K562 (cell line): ENCODE results near the gene RNF145. TPM values are rescaled to one million over a fixed set of nuclear protein-coding genes. Genes with fewer than 3 reads are reported as not detected.

Source experiments
- ATAC-seq: fragments of 200-7000 bp; cut with Tn5 transposase; 3 replicates; pipeline ENCODE4 v1.9.1; 2020; ENCODE audit warnings: moderate library complexity
- BruUV-seq: library from RNA; stranded (reverse); fragments of 400-500 nt; replicated peaks from 2 replicates; lab custom pipeline; 2021; lab: Mats Ljungman, UMichigan
- CTCF ChIA-PET: fragments of 300-600 bp; formaldehyde crosslinking; extraction: SDS; loops from one replicate; lab custom pipeline; 2021; ENCODE audit warnings: low intra/inter-chr PET ratio; lab: Yijun Ruan, JAX
- POLR2A ChIA-PET: fragments of 300-600, 350-650 bp; sonication (Branson Sonifier 250); formaldehyde crosslinking; extraction: SDS; loops from one replicate; lab custom pipeline; 2021; ENCODE audit warnings: antibody characterized with exemption, inconsistent platforms; lab: Yijun Ruan, JAX
- DNase-seq, 4 experiments: peaks; one replicate each; pipeline versions ENCODE4 v3.0.0 to v3.0.0-alpha.2; 2011 to 2018; ENCODE audit warnings: low spot score in 3 of 4, mixed read lengths in 3 of 4; ENCODE audit errors: extremely low read depth in 1 of 4
- FAIRE-seq: peaks from 2 replicates; lab custom pipeline; 2011; peaks lifted over from hg19 to GRCh38; lab: Jason Lieb, UNC
- H2AFZ ChIP-seq: 2 replicates; pipeline ENCODE4 v1.6.0; 2011; ENCODE audit warnings: low read depth, low read length, control low read depth, inconsistent platforms
- H3K27ac ChIP-seq: fragments of 200-600 bp; 3 replicates; pipeline ENCODE4 v1.8.0; 2011; ENCODE audit warnings: low read depth, mild to moderate bottlenecking, control low read depth, inconsistent platforms, low read length, moderate library complexity, mixed read lengths; ENCODE audit errors: extremely low read depth
- H3K27me3 ChIP-seq, 2 experiments: fragments of 300-600 bp in 1 of 2; 2 replicates in 1 of 2; 3 replicates in 1 of 2; pipeline versions ENCODE4 v1.6.0 to v1.8.0; 2011; ENCODE audit warnings: inconsistent platforms in 2 of 2, low read length in 2 of 2, mild to moderate bottlenecking in 1 of 2, mixed read lengths in 1 of 2, moderate library complexity in 1 of 2; ENCODE audit not compliant: control insufficient read depth in 2 of 2, insufficient read depth in 2 of 2
- H3K36me3 ChIP-seq: fragments of 300-600 bp; 3 replicates; pipeline ENCODE4 v1.8.0; 2011; ENCODE audit warnings: mild to moderate bottlenecking, low read length, inconsistent platforms; ENCODE audit not compliant: control insufficient read depth, insufficient read depth
- H3K4me1 ChIP-seq, 2 experiments: fragments of 200-600 bp in 1 of 2; replicated peaks in 1 of 2; 2 replicates in 1 of 2; 3 replicates in 1 of 2; pipeline versions ENCODE4 v1.5.1 to v1.8.0; 2011; ENCODE audit warnings: inconsistent platforms in 2 of 2, low read length in 2 of 2, mild to moderate bottlenecking in 1 of 2, mixed read lengths in 1 of 2, moderate library complexity in 1 of 2; ENCODE audit not compliant: control insufficient read depth in 2 of 2, insufficient read depth in 2 of 2
- H3K4me2 ChIP-seq: 2 replicates; pipeline ENCODE4 v1.6.1; 2011; ENCODE audit warnings: low read length, control low read depth, inconsistent platforms, mixed read lengths; ENCODE audit not compliant: insufficient read depth
- H3K4me3 ChIP-seq: fragments of 200-600 bp; sonication (generic), shearing (Covaris generic); 2 replicates; pipeline ENCODE4 v1.5.1; 2016; ENCODE audit warnings: control low read depth, inconsistent platforms
- H3K79me2 ChIP-seq: fragments of 200-600 bp; 3 replicates; pipeline ENCODE4 v1.8.0; 2011; ENCODE audit warnings: low read length, inconsistent platforms; ENCODE audit not compliant: control insufficient read depth, insufficient read depth
- H3K9ac ChIP-seq, 2 experiments: 2 replicates each; pipeline versions ENCODE4 v1.6.0 to v1.6.1; 2011; ENCODE audit warnings: low read depth in 2 of 2, low read length in 2 of 2, control low read depth in 1 of 2, inconsistent platforms in 1 of 2, mild to moderate bottlenecking in 1 of 2, mixed read lengths in 1 of 2; ENCODE audit not compliant: insufficient read depth in 1 of 2
- H3K9me1 ChIP-seq: one replicate; pipeline ENCODE4 v1.6.0; 2011; ENCODE audit warnings: inconsistent platforms, mild to moderate bottlenecking, low read length, moderate library complexity; ENCODE audit not compliant: control insufficient read depth, insufficient read depth
- H3K9me3 ChIP-seq: replicated peaks from 2 replicates; pipeline ENCODE4 v1.5.1; 2011; ENCODE audit warnings: low read depth, low read length, inconsistent platforms; ENCODE audit not compliant: control insufficient read depth, insufficient read depth
- H4K20me1 ChIP-seq: replicated peaks from 2 replicates; pipeline ENCODE4 v1.6.1; 2011; ENCODE audit warnings: low read length, inconsistent platforms, mixed read lengths; ENCODE audit not compliant: control insufficient read depth, insufficient read depth
- BRD4 ChIP-seq: fragments of 200-600 bp; sonication (generic); IDR thresholded peaks from 2 replicates; pipeline ENCODE4 v1.6.1; 2017; ENCODE audit warnings: inconsistent platforms
- HDAC1 ChIP-seq, 2 experiments: fragments of 450-650 bp; IDR thresholded peaks; 2 replicates each; pipeline ENCODE4 v1.6.1; 2016 to 2017; ENCODE audit warnings: inconsistent platforms in 1 of 2, mild to moderate bottlenecking in 1 of 2, moderate library complexity in 1 of 2
- HDAC2 ChIP-seq: fragments of 450-650 bp; IDR thresholded peaks from 2 replicates; pipeline ENCODE4 v1.6.1; 2016; ENCODE audit warnings: mild to moderate bottlenecking
- RUNX1 ChIP-seq: sonication (generic); IDR thresholded peaks from 2 replicates; pipeline ENCODE4 v1.6.1; 2016; ENCODE audit warnings: antibody characterized with exemption, low read depth
- TSHZ1 ChIP-seq: fragments of 250-450 bp; sonication (Bioruptor Pico); IDR thresholded peaks from 2 replicates; pipeline ENCODE4 v1.4.0; 2020; ENCODE audit warnings: mild to moderate bottlenecking, moderate library complexity
- ZBTB40 ChIP-seq, 2 experiments: fragments of 450-650 bp in 1 of 2; sonication (generic) in 1 of 2; formaldehyde crosslinking in 1 of 2; IDR thresholded peaks; 2 replicates each; pipeline versions ENCODE4 v1.7.1 to v1.9.0; 2016 to 2022; ENCODE audit warnings: inconsistent platforms in 1 of 2, mild to moderate bottlenecking in 1 of 2, missing genetic modification reagents in 1 of 2
- ZNF175 ChIP-seq: fragments of 200-800 bp; sonication (Bioruptor generic); IDR thresholded peaks from 2 replicates; pipeline ENCODE4 v1.6.1; 2016; ENCODE audit warnings: low read depth, mild to moderate bottlenecking, missing genetic modification characterization, missing compliant biosample characterization
- ZNF384 ChIP-seq: IDR thresholded peaks from 2 replicates; pipeline ENCODE4 v1.6.1; 2012; ENCODE audit warnings: low read depth, low read length, improper control_type of control experiment
- WGBS: fragments of 100-300 bp; shearing (Covaris generic); methylation state at CpG from one replicate; pipeline ENCODE4 v1.1.6; 2016; ENCODE audit warnings: low coverage, mixed read lengths; ENCODE audit not compliant: insufficient coverage; ENCODE audit errors: missing lambda C conversion rate; 5-methylcytosine and 5-hydroxymethylcytosine counted together
- in situ Hi-C: fragments of 300-500 bp; cut with MboI; formaldehyde crosslinking; loops from 4 replicates; pipeline ENCODE4 v1.15.0; 2018; ENCODE audit warnings: inconsistent platforms, mixed read lengths
- intact Hi-C: fragments of 100-400 bp; cut with micrococcal nuclease; formaldehyde crosslinking; loops from 2 replicates; pipeline ENCODE4 v1.14.2; 2022
- polyA plus RNA-seq, 8 experiments: library from polyadenylated mRNA; depleted of rRNA in 4 of 8; stranded (reverse) in 5 of 8; unstranded in 3 of 8; fragments of >200 nt; fragmentation: Nextera tagmentation in 2 of 8; fragmentation: Illumina TruSeq in 1 of 8; extraction: Ambion mirVana in 2 of 8; extraction: Trizol in 1 of 8; gene quantifications; 2 replicates each; pipeline versions ENCODE4 v1.2.1 to v1.2.3, GENCODE V29; 2011 to 2014; ENCODE audit warnings: inconsistent platforms in 1 of 8, missing spikeins in 1 of 8
- total RNA-seq, 7 experiments: library from RNA; depleted of rRNA in 6 of 7; stranded (reverse); fragments of >200 nt in 6 of 7; fragmentation: Illumina TruSeq in 2 of 7; extraction: Trizol in 2 of 7; gene quantifications; 2 replicates each; pipeline versions ENCODE4 v1.2.1 to v1.2.3, GENCODE V29; 2011 to 2021; ENCODE audit warnings: low replicate concordance in 1 of 7

Gene RNF145
- total and polyA plus RNA-seq, 9 of the 15 experiments (the other 6 are each of a cell fraction or from before 2014, with no cell fraction given), result 13.6 to 40.7 (median 25.4) TPM

GRCh38 chr5:159190170-159190569, 19.2 kb downstream of the RNF145 start:
- Histone ChIP-seq H3K79me2 (peaks cover 84% of the 10 kb centered on the region), H3K27ac (0 out of 3 replicates have a peak overlapping the region, but pooled peaks have one; percentile 46), H3K9ac (no peak overlapping the region), H3K4me2 (peak overlapping the region; percentile 8; the same call in 1 of the 2 replicates), H3K4me1 (peaks cover 0 to 9% of the 10 kb centered on the region in 2 experiments; a peak in 2 of 5 replicates), H2AFZ (no peak overlapping the region), H3K36me3 (peaks cover 75% of the 10 kb centered on the region), H4K20me1 (0 out of 2 replicates have a peak, but pooled peaks cover 4% of the 10 kb centered on the region), H3K9me3 (no peaks in the 10 kb centered on the region), H3K27me3 (no peaks in the 10 kb centered on the region), H3K4me3 (no peak overlapping the region), H3K9me1 (no peaks in the 10 kb centered on the region)
- ChIA-PET POLR2A (interaction anchor here (1.1 to 2.0 kb wide), 7 partner anchors 10 to 24 kb away, joined by 3 to 10 read pairs (median 5); no protein-coding TSS in a partner anchor), CTCF (no interaction called here)
- TF ChIP-seq HDAC2, result no peak
- peak; percentile 87 for TF ChIP-seq ZBTB40 (IDR thresholded peaks at IDR 0.05)
- peak; percentile 82 for TF ChIP-seq ZBTB40 (CRISPR knock-in tag; IDR thresholded peaks at IDR 0.05)
- no peak for TF ChIP-seq BRD4
- no peak for TF ChIP-seq HDAC1 (IDR thresholded peaks at IDR 0.05)
- TF ChIP-seq RUNX1, result no peak
- peak; percentile 53; the same call in 1 of the 2 replicates for TF ChIP-seq ZNF384
- no peak for TF ChIP-seq ZNF175 (CRISPR knock-in tag)
- TF ChIP-seq TSHZ1, result no peak
- FAIRE-seq (no peak), ATAC-seq (no peak), DNase-seq (no peak)
- WGBS, result 87% methylated on average over 3 of the region's 3 CpGs
- no TSS peak for BruUV-seq
- intact Hi-C loops (no loop called here), in situ Hi-C loops (no loop called here)
